HepG2 (cell line): ENCODE measurements around the gene GON7. TPM values are rescaled to one million over a fixed set of nuclear protein-coding genes. Genes with fewer than 3 reads are reported as not detected.

ENCODE experiments used
- ASH2L ChIP-seq: fragments of 300-600, 200-600 bp; sonication (generic); IDR thresholded peaks from 2 replicates; pipeline ENCODE4 v1.7.0; 2017; ENCODE audit warnings: low read depth, mild to moderate bottlenecking, moderate library complexity, mixed read lengths, low read length; ENCODE audit not compliant: insufficient read length
- FOSL1 ChIP-seq: sonication (generic); formaldehyde crosslinking; IDR thresholded peaks from 2 replicates; pipeline ENCODE4 v1.9.0; 2021; ENCODE audit warnings: missing genetic modification reagents, borderline replicate concordance
- HMG20B ChIP-seq: conservative IDR thresholded peaks from 2 replicates; pipeline ENCODE4 v1.6.1; 2016; ENCODE audit warnings: missing genetic modification reagents, missing compliant biosample characterization
- HNRNPL ChIP-seq: fragments of 200-400 bp; formaldehyde crosslinking; IDR thresholded peaks from 2 replicates; pipeline ENCODE4 v1.6.1; 2017; ENCODE audit warnings: mild to moderate bottlenecking, low read depth, low read length
- IRX3 ChIP-seq: sonication (generic); formaldehyde crosslinking; IDR thresholded peaks from 2 replicates; pipeline ENCODE4 v1.8.1; 2023; ENCODE audit warnings: mild to moderate bottlenecking, low read depth, missing genetic modification reagents, borderline replicate concordance
- MLLT10 ChIP-seq: sonication (generic); formaldehyde crosslinking; IDR thresholded peaks from 2 replicates; pipeline ENCODE4 v1.4.0; 2020; ENCODE audit warnings: missing genetic modification reagents
- PHF8 ChIP-seq: sonication (generic); formaldehyde crosslinking; IDR thresholded peaks from 2 replicates; pipeline ENCODE4 v1.5.0; 2020; ENCODE audit warnings: missing genetic modification reagents
- PRMT3 ChIP-seq: sonication (generic); formaldehyde crosslinking; IDR thresholded peaks from 2 replicates; pipeline ENCODE4 v1.8.1; 2022; ENCODE audit warnings: low read depth, mild to moderate bottlenecking, moderate library complexity, missing genetic modification reagents, borderline replicate concordance
- ZFP62 ChIP-seq: sonication (generic); formaldehyde crosslinking; IDR thresholded peaks from 2 replicates; pipeline ENCODE4 v1.4.0; 2020; ENCODE audit warnings: missing genetic modification reagents
- ZNF598 ChIP-seq: sonication (generic); formaldehyde crosslinking; IDR thresholded peaks from 2 replicates; pipeline ENCODE4 v1.5.1; 2020; ENCODE audit warnings: mild to moderate bottlenecking, missing genetic modification reagents, borderline replicate concordance
- ZNF839 ChIP-seq: sonication (generic); formaldehyde crosslinking; IDR thresholded peaks from 2 replicates; pipeline ENCODE4 v1.4.0; 2020; ENCODE audit warnings: missing genetic modification reagents, mild to moderate bottlenecking, borderline replicate concordance
- ZNF883 ChIP-seq: sonication (generic); formaldehyde crosslinking; IDR thresholded peaks from 2 replicates; pipeline ENCODE4 v1.5.1; 2020; ENCODE audit warnings: mild to moderate bottlenecking, missing genetic modification reagents; ENCODE audit errors: not compliant biosample characterization
- polyA plus RNA-seq, 8 experiments: library from polyadenylated mRNA; depleted of rRNA in 3 of 8; stranded (reverse) in 7 of 8; unstranded in 1 of 8; fragments of >200 nt; fragmentation: Illumina TruSeq in 4 of 8; extraction: Trizol in 4 of 8; gene quantifications; 2 replicates each; pipeline versions ENCODE4 v1.2.1 to v1.2.3, GENCODE V29; 2011 to 2016; ENCODE audit warnings: low read depth in 4 of 8, missing spikeins in 1 of 8, mixed read lengths in 1 of 8; ENCODE audit not compliant: insufficient read depth in 1 of 8
- total RNA-seq, 5 experiments: library from RNA; depleted of rRNA; stranded (reverse); fragments of >200 nt; fragmentation: Illumina TruSeq; extraction: Trizol; gene quantifications; 2 replicates each; pipeline ENCODE4 v1.2.3, GENCODE V29; 2016; ENCODE audit warnings: low read depth in 1 of 5
- TF ChIP-seq, protein P1 (sequence below): IDR thresholded peaks from 2 replicates; pipeline ENCODE4 v1.6.1; 2016; ENCODE audit warnings: control low read depth
- TF ChIP-seq, protein P2 (sequence below): sonication (generic); formaldehyde crosslinking; IDR thresholded peaks from 2 replicates; pipeline ENCODE4 v1.5.1; 2020; ENCODE audit warnings: missing genetic modification reagents, mild to moderate bottlenecking, borderline replicate concordance
- TF ChIP-seq, protein P3 (sequence below): sonication (generic); formaldehyde crosslinking; IDR thresholded peaks from 2 replicates; pipeline ENCODE4 v1.4.0; 2020; ENCODE audit warnings: missing genetic modification reagents
- TF ChIP-seq, protein P4 (sequence below): sonication (generic); formaldehyde crosslinking; IDR thresholded peaks from 2 replicates; pipeline ENCODE4 v1.9.0; 2021; ENCODE audit warnings: missing genetic modification reagents, borderline replicate concordance
- TF ChIP-seq, protein P5 (sequence below): sonication (generic); formaldehyde crosslinking; IDR thresholded peaks from 2 replicates; pipeline ENCODE4 v1.8.0; 2022; ENCODE audit warnings: mild to moderate bottlenecking, missing genetic modification reagents
- TF ChIP-seq, protein P6 (sequence below): sonication (generic); formaldehyde crosslinking; IDR thresholded peaks from 2 replicates; pipeline ENCODE4 v1.8.1; 2023; ENCODE audit warnings: mild to moderate bottlenecking, missing genetic modification reagents, borderline replicate concordance

Gene GON7
- total and polyA plus RNA-seq, 2 of the 13 experiments (the other 11 are each of a cell fraction or from before 2014, with no cell fraction given), result 11.9 to 28.0 TPM

DNA sequence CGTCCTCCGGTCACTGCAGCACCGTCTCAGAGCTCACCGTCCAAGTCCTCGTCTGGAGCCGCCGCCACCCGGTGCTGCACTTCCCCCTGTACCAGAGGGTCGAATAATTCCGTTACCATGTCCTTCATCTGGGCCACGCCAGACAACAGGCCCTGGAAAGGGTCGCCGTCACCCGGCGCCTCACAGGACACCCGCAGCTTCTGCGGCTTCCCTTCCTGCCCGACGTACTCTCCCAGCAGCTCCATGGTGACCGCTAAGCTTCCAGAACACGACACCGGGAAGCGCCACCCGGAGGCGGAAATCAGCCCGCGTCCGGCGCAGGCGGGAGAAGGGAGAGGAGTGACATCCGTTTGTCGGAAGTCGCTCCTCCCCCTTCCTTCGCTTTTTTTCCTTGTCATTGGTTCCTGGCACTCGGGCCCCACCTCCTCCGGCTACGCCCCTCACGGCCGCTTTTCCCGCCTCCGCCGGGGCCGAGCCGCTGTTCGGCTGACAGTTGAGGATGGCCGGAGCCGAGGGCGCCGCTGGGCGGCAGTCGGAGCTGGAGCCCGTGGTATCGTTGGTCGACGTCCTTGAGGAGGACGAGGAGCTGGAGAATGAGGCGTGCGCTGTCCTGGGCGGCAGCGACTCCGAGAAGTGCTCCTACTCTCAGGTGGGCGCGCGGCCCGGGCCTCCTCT lies at the start of gene GON7, which contains the start of gene UBR7 (continued):
- TF ChIP-seq FOSL1 (CRISPR knock-in tag), result no peak
- TF ChIP-seq PRMT3 (CRISPR knock-in tag), result no peak
- peak; percentile 94 for TF ChIP-seq ZNF883
- TF ChIP-seq, protein P1, sequence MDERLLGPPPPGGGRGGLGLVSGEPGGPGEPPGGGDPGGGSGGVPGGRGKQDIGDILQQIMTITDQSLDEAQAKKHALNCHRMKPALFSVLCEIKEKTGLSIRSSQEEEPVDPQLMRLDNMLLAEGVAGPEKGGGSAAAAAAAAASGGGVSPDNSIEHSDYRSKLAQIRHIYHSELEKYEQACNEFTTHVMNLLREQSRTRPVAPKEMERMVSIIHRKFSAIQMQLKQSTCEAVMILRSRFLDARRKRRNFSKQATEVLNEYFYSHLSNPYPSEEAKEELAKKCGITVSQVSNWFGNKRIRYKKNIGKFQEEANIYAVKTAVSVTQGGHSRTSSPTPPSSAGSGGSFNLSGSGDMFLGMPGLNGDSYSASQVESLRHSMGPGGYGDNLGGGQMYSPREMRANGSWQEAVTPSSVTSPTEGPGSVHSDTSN (CRISPR knock-in tag), result no peak
- no peak for TF ChIP-seq HNRNPL
- TF ChIP-seq ASH2L, result peak; percentile 75
- TF ChIP-seq ZFP62, result no peak
- TF ChIP-seq, protein P2, sequence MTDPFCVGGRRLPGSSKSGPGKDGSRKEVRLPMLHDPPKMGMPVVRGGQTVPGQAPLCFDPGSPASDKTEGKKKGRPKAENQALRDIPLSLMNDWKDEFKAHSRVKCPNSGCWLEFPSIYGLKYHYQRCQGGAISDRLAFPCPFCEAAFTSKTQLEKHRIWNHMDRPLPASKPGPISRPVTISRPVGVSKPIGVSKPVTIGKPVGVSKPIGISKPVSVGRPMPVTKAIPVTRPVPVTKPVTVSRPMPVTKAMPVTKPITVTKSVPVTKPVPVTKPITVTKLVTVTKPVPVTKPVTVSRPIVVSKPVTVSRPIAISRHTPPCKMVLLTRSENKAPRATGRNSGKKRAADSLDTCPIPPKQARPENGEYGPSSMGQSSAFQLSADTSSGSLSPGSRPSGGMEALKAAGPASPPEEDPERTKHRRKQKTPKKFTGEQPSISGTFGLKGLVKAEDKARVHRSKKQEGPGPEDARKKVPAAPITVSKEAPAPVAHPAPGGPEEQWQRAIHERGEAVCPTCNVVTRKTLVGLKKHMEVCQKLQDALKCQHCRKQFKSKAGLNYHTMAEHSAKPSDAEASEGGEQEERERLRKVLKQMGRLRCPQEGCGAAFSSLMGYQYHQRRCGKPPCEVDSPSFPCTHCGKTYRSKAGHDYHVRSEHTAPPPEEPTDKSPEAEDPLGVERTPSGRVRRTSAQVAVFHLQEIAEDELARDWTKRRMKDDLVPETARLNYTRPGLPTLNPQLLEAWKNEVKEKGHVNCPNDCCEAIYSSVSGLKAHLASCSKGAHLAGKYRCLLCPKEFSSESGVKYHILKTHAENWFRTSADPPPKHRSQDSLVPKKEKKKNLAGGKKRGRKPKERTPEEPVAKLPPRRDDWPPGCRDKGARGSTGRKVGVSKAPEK (CRISPR knock-in tag), result no peak
- TF ChIP-seq, protein P3, sequence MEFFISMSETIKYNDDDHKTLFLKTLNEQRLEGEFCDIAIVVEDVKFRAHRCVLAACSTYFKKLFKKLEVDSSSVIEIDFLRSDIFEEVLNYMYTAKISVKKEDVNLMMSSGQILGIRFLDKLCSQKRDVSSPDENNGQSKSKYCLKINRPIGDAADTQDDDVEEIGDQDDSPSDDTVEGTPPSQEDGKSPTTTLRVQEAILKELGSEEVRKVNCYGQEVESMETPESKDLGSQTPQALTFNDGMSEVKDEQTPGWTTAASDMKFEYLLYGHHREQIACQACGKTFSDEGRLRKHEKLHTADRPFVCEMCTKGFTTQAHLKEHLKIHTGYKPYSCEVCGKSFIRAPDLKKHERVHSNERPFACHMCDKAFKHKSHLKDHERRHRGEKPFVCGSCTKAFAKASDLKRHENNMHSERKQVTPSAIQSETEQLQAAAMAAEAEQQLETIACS (CRISPR knock-in tag), result no peak
- no peak for TF ChIP-seq HMG20B
- TF ChIP-seq ZNF839 (CRISPR knock-in tag), result peak; percentile 75; the same call in 1 of the 2 replicates
- TF ChIP-seq MLLT10 (CRISPR knock-in tag), result no peak
- TF ChIP-seq PHF8, result peak; percentile 82
- TF ChIP-seq, protein P4, sequence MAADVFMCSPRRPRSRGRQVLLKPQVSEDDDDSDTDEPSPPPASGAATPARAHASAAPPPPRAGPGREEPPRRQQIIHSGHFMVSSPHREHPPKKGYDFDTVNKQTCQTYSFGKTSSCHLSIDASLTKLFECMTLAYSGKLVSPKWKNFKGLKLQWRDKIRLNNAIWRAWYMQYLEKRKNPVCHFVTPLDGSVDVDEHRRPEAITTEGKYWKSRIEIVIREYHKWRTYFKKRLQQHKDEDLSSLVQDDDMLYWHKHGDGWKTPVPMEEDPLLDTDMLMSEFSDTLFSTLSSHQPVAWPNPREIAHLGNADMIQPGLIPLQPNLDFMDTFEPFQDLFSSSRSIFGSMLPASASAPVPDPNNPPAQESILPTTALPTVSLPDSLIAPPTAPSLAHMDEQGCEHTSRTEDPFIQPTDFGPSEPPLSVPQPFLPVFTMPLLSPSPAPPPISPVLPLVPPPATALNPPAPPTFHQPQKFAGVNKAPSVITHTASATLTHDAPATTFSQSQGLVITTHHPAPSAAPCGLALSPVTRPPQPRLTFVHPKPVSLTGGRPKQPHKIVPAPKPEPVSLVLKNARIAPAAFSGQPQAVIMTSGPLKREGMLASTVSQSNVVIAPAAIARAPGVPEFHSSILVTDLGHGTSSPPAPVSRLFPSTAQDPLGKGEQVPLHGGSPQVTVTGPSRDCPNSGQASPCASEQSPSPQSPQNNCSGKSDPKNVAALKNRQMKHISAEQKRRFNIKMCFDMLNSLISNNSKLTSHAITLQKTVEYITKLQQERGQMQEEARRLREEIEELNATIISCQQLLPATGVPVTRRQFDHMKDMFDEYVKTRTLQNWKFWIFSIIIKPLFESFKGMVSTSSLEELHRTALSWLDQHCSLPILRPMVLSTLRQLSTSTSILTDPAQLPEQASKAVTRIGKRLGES, result no peak
- peak; percentile 90; the same call in 1 of the 2 replicates for TF ChIP-seq ZNF598
- TF ChIP-seq IRX3 (CRISPR knock-in tag), result no peak
- TF ChIP-seq, protein P5, sequence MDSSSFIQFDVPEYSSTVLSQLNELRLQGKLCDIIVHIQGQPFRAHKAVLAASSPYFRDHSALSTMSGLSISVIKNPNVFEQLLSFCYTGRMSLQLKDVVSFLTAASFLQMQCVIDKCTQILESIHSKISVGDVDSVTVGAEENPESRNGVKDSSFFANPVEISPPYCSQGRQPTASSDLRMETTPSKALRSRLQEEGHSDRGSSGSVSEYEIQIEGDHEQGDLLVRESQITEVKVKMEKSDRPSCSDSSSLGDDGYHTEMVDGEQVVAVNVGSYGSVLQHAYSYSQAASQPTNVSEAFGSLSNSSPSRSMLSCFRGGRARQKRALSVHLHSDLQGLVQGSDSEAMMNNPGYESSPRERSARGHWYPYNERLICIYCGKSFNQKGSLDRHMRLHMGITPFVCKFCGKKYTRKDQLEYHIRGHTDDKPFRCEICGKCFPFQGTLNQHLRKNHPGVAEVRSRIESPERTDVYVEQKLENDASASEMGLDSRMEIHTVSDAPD (CRISPR knock-in tag), result no peak
- TF ChIP-seq, protein P6, sequence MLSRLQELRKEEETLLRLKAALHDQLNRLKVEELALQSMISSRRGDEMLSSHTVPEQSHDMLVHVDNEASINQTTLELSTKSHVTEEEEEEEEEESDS (CRISPR knock-in tag), result no peak; the same call in 1 of the 2 replicates
